Adrenal gland (tissue), 12 donors: ENCODE data around the gene ECSCR. TPM values are rescaled to one million over a fixed set of nuclear protein-coding genes. Genes with fewer than 3 reads are reported as not detected.
A peak's percentile ranks its signal among the peaks of the same experiment; 100 is the strongest.
"Not testable (repeated sequence)": the region's sequence is repeated elsewhere in the genome, so short reads cannot be mapped to it uniquely, and the experiment has no call there.

Experiments used
- DNase-seq, 7 donors: peaks; one replicate each; pipeline ENCODE4 v3.0.0-alpha.2; 2019 to 2020
- H3K27ac ChIP-seq, 5 donors: fragments of 200-600 bp; sonication (generic) in 4 of 5; 1 replicate in 3 of 5; 2 replicates in 2 of 5; pipeline versions ENCODE4 v1.5.1 to v1.8.0; 2016 to 2020; ENCODE audit warnings: mild to moderate bottlenecking in 1 of 5
- H3K27me3 ChIP-seq: fragments of 200-600 bp; 2 replicates; pipeline ENCODE4 v1.8.0; 2021
- H3K36me3 ChIP-seq, 2 donors: fragments of 200-600 bp; replicated peaks in 1 of 2; 1 replicate in 1 of 2; 2 replicates in 1 of 2; pipeline versions ENCODE4 v1.5.1 to v1.8.0; 2018 to 2022
- H3K4me1 ChIP-seq, 2 donors: fragments of 200-600 bp; replicated peaks in 1 of 2; 1 replicate in 1 of 2; 2 replicates in 1 of 2; pipeline versions ENCODE4 v1.5.1 to v1.8.0; 2018 to 2021
- H3K4me3 ChIP-seq, 4 donors: fragments of 200-600 bp; sonication (generic) in 3 of 4; one replicate each; pipeline ENCODE4 v1.5.1; 2016 to 2018
- H3K9me3 ChIP-seq, 3 donors: fragments of 200-600 bp; sonication (generic) in 1 of 3; replicated peaks in 1 of 3; 1 replicate in 2 of 3; 2 replicates in 1 of 3; pipeline versions ENCODE4 v1.5.1 to v1.8.0; 2016 to 2021
- CTCF ChIP-seq, 6 experiments: fragments of 450-650 bp in 4 of 6; fragments of 200-600 bp in 2 of 6; sonication (generic) in 1 of 6; IDR thresholded peaks; 1 replicate in 5 of 6; 2 replicates in 1 of 6; pipeline versions ENCODE4 v1.5.1 to v1.8.0; 2016 to 2021; ENCODE audit warnings: antibody characterized with exemption in 6 of 6, mild to moderate bottlenecking in 2 of 6, moderate library complexity in 1 of 6
- POLR2A ChIP-seq, 2 donors: fragments of 450-650 bp; IDR thresholded peaks; one replicate each; pipeline ENCODE4 v1.6.1; 2017; ENCODE audit warnings: antibody characterized with exemption in 2 of 2, mild to moderate bottlenecking in 2 of 2, moderate library complexity in 1 of 2
- WGBS, 4 donors: extraction: QIAGEN DNeasy Blood & Tissue Kit in 2 of 4; methylation state at CpG; one replicate each; pipeline versions ENCODE4 v1.1.5 to v1.1.7; 2013 to 2017; 5-methylcytosine and 5-hydroxymethylcytosine counted together
- intact Hi-C, 2 donors: fragments of 100-400 bp; cut with DNase I; formaldehyde crosslinking; loops; one replicate each; pipeline versions ENCODE4 v1.14.1 to v1.15.0; 2022 to 2023
- polyA plus RNA-seq, 3 donors: library from polyadenylated mRNA; stranded (reverse); fragments of 200-250 nt in 2 of 3; fragments of 350-450 nt in 1 of 3; fragmentation: Illumina TruSeq in 1 of 3; extraction: RNeasy Lipid Tissue Mini Kit (QIAGEN cat#74804) in 1 of 3; gene quantifications; one replicate each; pipeline ENCODE4 v1.2.3, GENCODE V29; 2013 to 2014
- total RNA-seq, 9 donors: library from RNA; depleted of rRNA in 4 of 9; stranded (reverse); fragments of >200 nt in 4 of 9; fragments of 120-200 nt in 1 of 9; fragmentation: NEBNext Ultra II Directional in 1 of 9; extraction: Animal tissue kit (Norgen Biotek cat#: 25700) in 1 of 9; gene quantifications; one replicate each; pipeline versions ENCODE4 v1.1.0 to v1.2.4, GENCODE V29; 2013 to 2023
- donor health status: healthy with polysubstance abuse.
- donor health status: Bipolar disorder and iron deficiency.
- donor health status: DM: yes; HTN: yes; CAD: no.
- donor health status: DM: no; HTN: no; CAD: no.
- donor health status: DM: no; HTN: no; CAD: no.
- donor health status: DM: yes; HTN: yes; CAD: no.

Gene ECSCR
- total and polyA plus RNA-seq, 12 donors, result 4.6 to 24.8 (median 11.5) TPM

GRCh38 chr5:139488260-139488659 is 25.7 kb upstream of the ECSCR start:
- Histone ChIP-seq H3K9me3 (no peaks in the 10 kb centered on the region), H3K36me3 (no peaks in the 10 kb centered on the region), H3K27me3 (no peaks in the 10 kb centered on the region), H3K4me1 (peaks cover 0 to 19% of the 10 kb centered on the region in 2 donors), H3K27ac (peak overlapping the region in 3 of 5 donors; percentile 45 to 69 (median 65)), H3K4me3 (no peak overlapping the region)
- 55 to 86% (median 69%) methylated on average over 3 of the region's 3 CpGs for WGBS, 4 donors
- no peak for TF ChIP-seq CTCF (IDR thresholded peaks at IDR 0.05)
- TF ChIP-seq POLR2A (IDR thresholded peaks at IDR 0.05), result no peak
- peak in 6 of 7 donors; percentile 32 to 71 (median 60) for DNase-seq
- intact Hi-C loops, result no loop called here

GRCh38 chr5:139486201-139486600 is 23.7 kb upstream of the ECSCR start:
- Histone ChIP-seq H3K27ac (no peak overlapping the region), H3K9me3 (no peaks in the 10 kb centered on the region), H3K36me3 (no peaks in the 10 kb centered on the region), H3K4me1 (peaks cover 0 to 18% of the 10 kb centered on the region in 2 donors), H3K4me3 (no peak overlapping the region), H3K27me3 (no peaks in the 10 kb centered on the region)
- intact Hi-C loops, result no loop called here
- no peak for TF ChIP-seq POLR2A (IDR thresholded peaks at IDR 0.05)
- TF ChIP-seq CTCF (IDR thresholded peaks at IDR 0.05), result no peak
- 79 to 92% (median 89%) methylated on average over 3 to 7 of the region's 7 CpGs for WGBS, 4 donors
- no peak for DNase-seq

- Histone ChIP-seq H3K27ac (peak overlapping the region in 4 of 5 donors; percentile 75 to 94 (median 84)), H3K4me1 (peaks cover 0 to 22% of the 10 kb centered on the region in 2 donors)
- 61 to 73% (median 69%) methylated on average over 6 of the region's 6 CpGs for WGBS, 4 donors
- H3K27me3 ChIP-seq, H3K36me3 ChIP-seq, H3K9me3 ChIP-seq, H3K4me3 ChIP-seq, DNase-seq, intact Hi-C loops: not testable (repeated sequence)
Observed at GRCh38 chr5:139482890-139483208, 20.3 kb upstream of the ECSCR start.

GRCh38 chr5:139482050-139482889 is 19.7 kb upstream of the ECSCR start, which contains the start of gene STING1:
Gene STING1 (minus strand): TSS chr5:139482758. CDS start chr5:139481704, 1,054 bp downstream.
- 29 to 44% (median 34%) methylated on average over 16 to 19 of the region's 19 CpGs for WGBS, 4 donors
- intact Hi-C loops, result no loop called here
- no peaks in the 10 kb centered on the region for H3K9me3 ChIP-seq
- DNase-seq, result peak; percentile 67 to 92 (median 76)
- no peak for TF ChIP-seq CTCF (IDR thresholded peaks at IDR 0.05)
- TF ChIP-seq POLR2A (IDR thresholded peaks at IDR 0.05), result peak in 1 of 2 donors; percentile 8
- peak within 1 kb of the TSS; percentile 75 to 94 (median 84) for H3K27ac ChIP-seq
- peak within 1 kb of the TSS in 2 of 4 donors; percentile 44 to 56 for H3K4me3 ChIP-seq
- peaks cover 0 to 22% of the 10 kb centered on the region in 2 donors for H3K4me1 ChIP-seq
- peaks cover 0 to 12% of the 10 kb centered on the region in 2 donors for H3K36me3 ChIP-seq
- no peaks in the 10 kb centered on the region for H3K27me3 ChIP-seq
